B cell (primary cell): ENCODE results near the gene ADK. TPM values are rescaled to one million over a fixed set of nuclear protein-coding genes. Genes with fewer than 3 reads are reported as not detected.

Source experiments
- ATAC-seq: fragments of 200-7000 bp; cut with Tn5 transposase; one replicate; pipeline ENCODE4 v1.10.0; 2021; ENCODE audit warnings: low read depth, mild to moderate bottlenecking, moderate number of reproducible peaks, moderate library complexity
- CTCF ChIA-PET: fragments of 350-600 bp; sonication (Branson Sonifier 250); formaldehyde crosslinking; loops from one replicate; lab custom pipeline; 2021; ENCODE audit warnings: antibody characterized with exemption, inconsistent platforms; lab: Charles Lee
- POLR2A ChIA-PET: fragments of 350-600 bp; sonication (Branson Sonifier 250); formaldehyde crosslinking; loops from one replicate; lab custom pipeline; 2021; ENCODE audit warnings: antibody characterized with exemption; lab: Charles Lee
- DNase-seq: peaks from one replicate; pipeline ENCODE4 v3.0.0; 2013
- H2AFZ ChIP-seq: 2 replicates; pipeline ENCODE4 v1.6.1; 2012; ENCODE audit warnings: mild to moderate bottlenecking, low read depth, low read length; ENCODE audit not compliant: insufficient read depth, poor library complexity, severe bottlenecking
- H3K27ac ChIP-seq, 2 donors: 1 replicate in 1 of 2; 2 replicates in 1 of 2; pipeline ENCODE4 v1.5.1; 2012 to 2013; ENCODE audit warnings: low read length in 2 of 2, mild to moderate bottlenecking in 2 of 2, moderate library complexity in 1 of 2
- H3K27me3 ChIP-seq, 4 experiments: fragments of 200-600 bp in 1 of 4; sonication (generic) in 1 of 4; replicated peaks in 1 of 4; 1 replicate in 2 of 4; 2 replicates in 2 of 4; pipeline versions ENCODE4 v1.6.1 to v1.7.0; 2013 to 2016; ENCODE audit warnings: low read length in 3 of 4, mild to moderate bottlenecking in 2 of 4, mixed read lengths in 1 of 4, moderate library complexity in 1 of 4; ENCODE audit not compliant: insufficient read depth in 4 of 4, control insufficient read depth in 3 of 4; ENCODE audit errors: control extremely low read depth in 1 of 4
- H3K36me3 ChIP-seq, 2 experiments: replicated peaks in 1 of 2; 1 replicate in 1 of 2; 2 replicates in 1 of 2; pipeline versions ENCODE4 v1.6.1 to v1.7.1; 2013; ENCODE audit warnings: low read length in 1 of 2; ENCODE audit not compliant: insufficient read depth in 2 of 2, control insufficient read depth in 1 of 2; ENCODE audit errors: control extremely low read depth in 1 of 2, extremely low read depth in 1 of 2
- H3K4me1 ChIP-seq, 2 donors: fragments of 200-600 bp in 1 of 2; sonication (generic) in 1 of 2; 1 replicate in 1 of 2; 2 replicates in 1 of 2; pipeline versions ENCODE4 v1.5.1 to v1.6.1; 2013 to 2017; ENCODE audit warnings: low read length in 2 of 2; ENCODE audit not compliant: control insufficient read depth in 2 of 2, insufficient read depth in 2 of 2
- H3K4me2 ChIP-seq: replicated peaks from 2 replicates; pipeline ENCODE3; 2012; ENCODE audit warnings: mild to moderate bottlenecking, low read depth, low read length; ENCODE audit not compliant: poor library complexity, severe bottlenecking
- H3K4me3 ChIP-seq, 5 experiments: fragments of 200-600 bp in 1 of 5; sonication (generic) in 1 of 5; 1 replicate in 3 of 5; 2 replicates in 2 of 5; pipeline versions ENCODE4 v1.5.1 to v1.7.0; 2011 to 2016; ENCODE audit warnings: low read length in 4 of 5, mild to moderate bottlenecking in 4 of 5, low read depth in 2 of 5, control low read depth in 1 of 5, moderate library complexity in 1 of 5; ENCODE audit not compliant: insufficient read depth in 1 of 5; ENCODE audit errors: control extremely low read depth in 1 of 5, extremely low read depth in 1 of 5
- H3K79me2 ChIP-seq: fragments of 200-600 bp; sonication (generic); one replicate; pipeline ENCODE4 v1.6.0; 2016; ENCODE audit warnings: low read length; ENCODE audit not compliant: control insufficient read depth, insufficient read depth
- H3K9ac ChIP-seq: fragments of 200-600 bp; sonication (generic); 2 replicates; pipeline ENCODE4 v1.6.1; 2017; ENCODE audit warnings: mild to moderate bottlenecking, low read length, moderate library complexity
- H3K9me3 ChIP-seq, 3 donors: one replicate each; pipeline versions ENCODE4 v1.6.1 to v1.7.1; 2013; ENCODE audit warnings: low read length in 2 of 3; ENCODE audit not compliant: control insufficient read depth in 2 of 3, insufficient read depth in 1 of 3; ENCODE audit errors: control extremely low read depth in 1 of 3
- H4K20me1 ChIP-seq: 2 replicates; pipeline ENCODE4 v1.6.0; 2012; ENCODE audit warnings: mild to moderate bottlenecking, low read length; ENCODE audit not compliant: insufficient read depth, control insufficient read depth, poor library complexity, severe bottlenecking
- H3K27ac Mint-ChIP-seq: one replicate; pipeline ENCODE4 v1.8.0; 2021; ENCODE audit warnings: mixed read lengths
- H3K27me3 Mint-ChIP-seq: one replicate; pipeline ENCODE4 v1.8.0; 2021; ENCODE audit warnings: mixed read lengths
- H3K4me1 Mint-ChIP-seq: one replicate; pipeline ENCODE4 v1.8.0; 2021; ENCODE audit warnings: mixed read lengths
- H3K4me3 Mint-ChIP-seq: one replicate; pipeline ENCODE4 v1.8.0; 2021; ENCODE audit warnings: mixed read lengths
- H3K9me3 Mint-ChIP-seq: one replicate; pipeline ENCODE4 v1.8.0; 2022; ENCODE audit warnings: mixed read lengths; ENCODE audit not compliant: insufficient read depth
- EZH2 ChIP-seq: IDR thresholded peaks from 2 replicates; pipeline ENCODE4 v1.6.1; 2012; ENCODE audit warnings: borderline replicate concordance, low read depth, mild to moderate bottlenecking, moderate library complexity, low read length; ENCODE audit not compliant: insufficient read depth, poor library complexity, severe bottlenecking
- WGBS: methylation state at CpG from one replicate; pipeline ENCODE4 v1.1.5; 2013; ENCODE audit warnings: missing lambda C conversion rate; ENCODE audit not compliant: insufficient coverage; 5-methylcytosine and 5-hydroxymethylcytosine counted together
- intact Hi-C: fragments of 100-400 bp; cut with micrococcal nuclease; formaldehyde crosslinking; loops from one replicate; pipeline ENCODE4 v1.10.0; 2022
- polyA plus RNA-seq: library from polyadenylated mRNA; depleted of rRNA; stranded (reverse); fragments of >200 nt; gene quantifications from 2 replicates; pipeline ENCODE4 v1.2.3, GENCODE V29; 2012
- total RNA-seq, 2 donors: library from RNA; stranded (reverse); fragments of 120-200 nt in 1 of 2; gene quantifications; 1 replicate in 1 of 2; 2 replicates in 1 of 2; pipeline versions ENCODE4 v1.2.3 to v1.2.4, GENCODE V29; 2013 to 2022
- TF ChIP-seq, protein P1 (sequence below): fragments of 200-600 bp; IDR thresholded peaks from one replicate; pipeline ENCODE4 v1.8.0; 2022; ENCODE audit warnings: antibody characterized with exemption, mild to moderate bottlenecking

The ADK gene
- total and polyA plus RNA-seq, 2 donors (not counting 1 experiment from before 2014, with no cell fraction given): 37.2 to 52.6 TPM

GRCh38 chr10:74589226-74589673 is 438.2 kb downstream of the ADK start:
- ChIA-PET POLR2A (interaction anchor here (1.3 kb wide), 1 partner anchor 237 kb away, joined by 4 read pairs; the partner anchor contains the start of gene KAT6B), CTCF (interaction anchor here (0.6 kb wide), 1 partner anchor 59 kb away, joined by 3 read pairs; no protein-coding TSS in a partner anchor)
- peak overlapping the region; percentile 74 for H3K27ac Mint-ChIP-seq
- no peaks in the 10 kb centered on the region for H3K79me2 ChIP-seq
- H3K27ac ChIP-seq: peak overlapping the region in 1 of 2 donors; percentile 28
- intact Hi-C loops: loop anchor here (2.0 to 10.0 kb wide), 3 partner anchors 54 to 266 kb away; partner anchors contain the start of gene KAT6B
- peaks cover 5% of the 10 kb centered on the region for H4K20me1 ChIP-seq
- peak overlapping the region; percentile 21 for H3K4me3 Mint-ChIP-seq
- TF ChIP-seq EZH2: no peak
- TF ChIP-seq, protein P1, sequence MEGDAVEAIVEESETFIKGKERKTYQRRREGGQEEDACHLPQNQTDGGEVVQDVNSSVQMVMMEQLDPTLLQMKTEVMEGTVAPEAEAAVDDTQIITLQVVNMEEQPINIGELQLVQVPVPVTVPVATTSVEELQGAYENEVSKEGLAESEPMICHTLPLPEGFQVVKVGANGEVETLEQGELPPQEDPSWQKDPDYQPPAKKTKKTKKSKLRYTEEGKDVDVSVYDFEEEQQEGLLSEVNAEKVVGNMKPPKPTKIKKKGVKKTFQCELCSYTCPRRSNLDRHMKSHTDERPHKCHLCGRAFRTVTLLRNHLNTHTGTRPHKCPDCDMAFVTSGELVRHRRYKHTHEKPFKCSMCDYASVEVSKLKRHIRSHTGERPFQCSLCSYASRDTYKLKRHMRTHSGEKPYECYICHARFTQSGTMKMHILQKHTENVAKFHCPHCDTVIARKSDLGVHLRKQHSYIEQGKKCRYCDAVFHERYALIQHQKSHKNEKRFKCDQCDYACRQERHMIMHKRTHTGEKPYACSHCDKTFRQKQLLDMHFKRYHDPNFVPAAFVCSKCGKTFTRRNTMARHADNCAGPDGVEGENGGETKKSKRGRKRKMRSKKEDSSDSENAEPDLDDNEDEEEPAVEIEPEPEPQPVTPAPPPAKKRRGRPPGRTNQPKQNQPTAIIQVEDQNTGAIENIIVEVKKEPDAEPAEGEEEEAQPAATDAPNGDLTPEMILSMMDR: no peak
- WGBS: 15% methylated on average over 2 of the region's 6 CpGs
- DNase-seq: peak; percentile 77
- no peaks in the 10 kb centered on the region for H3K27me3 ChIP-seq
- H3K9me3 Mint-ChIP-seq: no peaks in the 10 kb centered on the region
- no peaks in the 10 kb centered on the region for H3K27me3 Mint-ChIP-seq
- H2AFZ ChIP-seq: no peak overlapping the region
- H3K4me3 ChIP-seq: no peak overlapping the region
- H3K36me3 ChIP-seq: peaks cover 1 to 13% of the 10 kb centered on the region in 2 experiments
- no peaks in the 10 kb centered on the region for H3K9me3 ChIP-seq
- peaks cover 23 to 27% of the 10 kb centered on the region in 2 donors for H3K4me1 ChIP-seq
- peaks cover 49% of the 10 kb centered on the region for H3K4me1 Mint-ChIP-seq
- H3K9ac ChIP-seq: no peak overlapping the region
- ATAC-seq: peak; percentile 73
- no peak overlapping the region for H3K4me2 ChIP-seq

DNA sequence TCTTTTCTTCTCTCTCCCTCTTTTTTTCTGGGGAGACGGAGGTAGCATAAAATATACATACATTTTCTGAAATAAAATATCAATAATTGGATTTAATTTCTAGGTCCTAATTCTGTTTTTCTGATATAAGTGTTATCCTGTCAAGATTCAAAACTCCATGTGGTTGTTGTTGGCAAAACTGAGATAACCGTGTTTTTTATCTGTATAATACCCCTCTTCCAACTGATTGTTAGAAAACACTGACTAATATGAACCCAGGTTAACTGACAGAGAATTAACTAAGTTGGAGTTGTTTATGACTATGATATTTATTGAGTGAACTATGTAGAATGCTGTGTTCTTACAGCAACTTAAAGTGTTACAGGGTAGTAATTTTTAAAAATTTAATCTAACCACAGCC is 438.8 kb downstream of the ADK start:
- ChIA-PET CTCF (interaction anchor here (1.0 kb wide), 1 partner anchor 18 kb away, joined by 4 read pairs; no protein-coding TSS in a partner anchor), POLR2A (interaction anchor here (1.3 kb wide), 1 partner anchor 237 kb away, joined by 4 read pairs; the partner anchor contains the start of gene KAT6B)
- no peak overlapping the region for H3K4me3 ChIP-seq
- Mint-ChIP-seq H3K27ac (peak overlapping the region; percentile 4), H3K9me3 (no peaks in the 10 kb centered on the region), H3K4me3 (peak overlapping the region; percentile 3), H3K27me3 (no peaks in the 10 kb centered on the region), H3K4me1 (peaks cover 45% of the 10 kb centered on the region)
- peaks cover 19 to 23% of the 10 kb centered on the region in 2 donors for H3K4me1 ChIP-seq
- H3K27me3 ChIP-seq: no peaks in the 10 kb centered on the region
- H3K36me3 ChIP-seq: peaks cover 1 to 13% of the 10 kb centered on the region in 2 experiments
- H2AFZ ChIP-seq: no peak overlapping the region
- DNase-seq: no peak
- H3K4me2 ChIP-seq: no peak overlapping the region
- TF ChIP-seq, protein P1: no peak
- TF ChIP-seq EZH2: no peak
- no CpG with 5 or more reads among the region's 2 CpGs for WGBS
- no peaks in the 10 kb centered on the region for H3K9me3 ChIP-seq
- H3K79me2 ChIP-seq: no peaks in the 10 kb centered on the region
- no peak for ATAC-seq
- intact Hi-C loops: loop anchor here (2.0 to 10.0 kb wide), 3 partner anchors 55 to 265 kb away; partner anchors contain the start of gene KAT6B
- H3K9ac ChIP-seq: no peak overlapping the region
- peaks cover 5% of the 10 kb centered on the region for H4K20me1 ChIP-seq
- H3K27ac ChIP-seq: peak overlapping the region in 1 of 2 donors; percentile 4
